ENCODE results near the gene SCYGR1. TPM values are rescaled to one million over a fixed set of nuclear protein-coding genes. Genes with fewer than 3 reads are reported as not detected.

SCYGR1 gene, protein sequence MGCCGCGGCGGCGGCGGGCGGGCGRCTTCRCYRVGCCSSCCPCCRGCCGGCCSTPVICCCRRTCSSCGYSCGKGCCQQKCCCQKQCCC
- not detected in 2 replicates for total RNA-seq

DNA sequence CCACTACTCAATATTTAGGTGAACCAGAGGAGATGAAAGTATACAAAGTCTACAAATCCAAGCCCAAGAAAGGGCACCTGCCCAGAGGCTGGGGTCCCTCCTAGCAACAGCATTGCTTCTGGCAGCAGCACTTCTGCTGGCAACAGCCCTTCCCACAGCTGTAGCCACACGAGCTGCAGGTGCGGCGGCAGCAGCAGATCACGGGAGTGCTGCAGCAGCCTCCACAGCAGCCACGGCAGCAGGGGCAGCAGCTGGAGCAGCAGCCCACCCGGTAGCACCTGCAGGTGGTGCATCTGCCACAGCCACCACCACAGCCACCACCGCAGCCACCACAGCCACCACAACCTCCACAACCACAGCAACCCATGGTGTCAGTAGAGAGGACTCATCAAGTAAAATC, at the start of gene SCYGR1:
TSS of gene SCYGR1 (minus strand) at position 367 of the 400 bp plus-strand sequence. CDS start at position 367, 0 bp downstream.

GRCh38 chr2:227379095-227379494, 8.7 kb downstream of the SCYGR1 start, which contains the start of gene TM4SF20:
Gene TM4SF20, minus strand, starts transcription at chr2:227379306. Its CDS starts 38 bp downstream, at chr2:227379268.

Other genes with a start within 250 kb of the SCYGR1 start
- under 0.01 and 1.9 TPM in 2 replicates for gene COL4A4, start 223.7 kb downstream of the SCYGR1 start, total RNA-seq
- gene COL4A3, start 223.3 kb downstream of the SCYGR1 start, total RNA-seq: under 0.01 and 0.96 TPM in 2 replicates
- 76.9 and 80.6 TPM in 2 replicates for gene MFF, start 62.7 kb downstream of the SCYGR1 start, total RNA-seq
- not detected in 2 replicates for gene TM4SF20, start 8.6 kb downstream of the SCYGR1 start, total RNA-seq
- gene AGFG1, start 84.2 kb upstream of the SCYGR1 start, total RNA-seq: 66.1 and 98.8 TPM in 2 replicates
- not detected in 2 replicates for gene SCYGR2, start 210.9 kb upstream of the SCYGR1 start, total RNA-seq
- gene SCYGR3, start 226.9 kb upstream of the SCYGR1 start, total RNA-seq: not detected in 2 replicates
- not detected in 2 replicates for gene SCYGR4, start 229.5 kb upstream of the SCYGR1 start, total RNA-seq